Hypothalamus (tissue), 51 donors: ENCODE data around the gene KRT23.

Experiments
- DNase-seq, 51 donors: peaks; one replicate each; lab custom pipeline; 2025; lab: John Stamatoyannopoulos, UW

Gene KRT23

GRCh38 chr17:40873801-40874200 lies 63.6 kb downstream of the KRT23 start:
- no peak for DNase-seq

- no peak for DNase-seq
Measured at GRCh38 chr17:40873255-40873654, 64.2 kb downstream of the KRT23 start.
